Stomach smooth muscle (tissue), 2 donors: Measurements from ENCODE around the gene APOBEC3A.
"Not testable (repeated sequence)": the region's sequence is repeated elsewhere in the genome, so short reads cannot be mapped to it uniquely, and the experiment has no call there.

Experiments
- H3K27ac ChIP-seq: one replicate; pipeline ENCODE4 v1.7.0; 2013; ENCODE audit warnings: mild to moderate bottlenecking, low read length, inconsistent platforms
- H3K27me3 ChIP-seq, 2 donors: one replicate each; pipeline ENCODE4 v1.7.0; 2013; ENCODE audit warnings: low read length in 2 of 2; ENCODE audit not compliant: insufficient read depth in 2 of 2, control insufficient read depth in 1 of 2
- H3K36me3 ChIP-seq, 2 donors: one replicate each; pipeline ENCODE4 v1.7.0; 2013; ENCODE audit warnings: low read length in 2 of 2; ENCODE audit not compliant: control insufficient read depth in 2 of 2, insufficient read depth in 2 of 2
- H3K4me1 ChIP-seq: one replicate; pipeline ENCODE4 v1.7.0; 2013; ENCODE audit warnings: low read length; ENCODE audit not compliant: control insufficient read depth, insufficient read depth
- H3K4me3 ChIP-seq, 2 donors: one replicate each; pipeline ENCODE4 v1.7.0; 2013; ENCODE audit warnings: low read length in 2 of 2
- H3K9ac ChIP-seq, 2 donors: one replicate each; pipeline ENCODE4 v1.7.0; 2013; ENCODE audit warnings: low read length in 2 of 2, mild to moderate bottlenecking in 1 of 2
- H3K9me3 ChIP-seq, 2 donors: one replicate each; pipeline ENCODE4 v1.7.0; 2013; ENCODE audit warnings: low read length in 2 of 2; ENCODE audit not compliant: control insufficient read depth in 2 of 2
- donor health status: healthy.
- donor health status: Pancreatic carcinoma.

Gene APOBEC3A

GRCh38 chr22:38970551-38970950, 13.1 kb downstream of the APOBEC3A start:
- Histone ChIP-seq H3K36me3 (no peaks in the 10 kb centered on the region), H3K9ac (no peak overlapping the region), H3K9me3 (no peaks in the 10 kb centered on the region), H3K4me3 (no peak overlapping the region), H3K27ac (no peak overlapping the region), H3K4me1 (no peaks in the 10 kb centered on the region), H3K27me3 (peaks cover 0 to 4% of the 10 kb centered on the region in 2 donors)

GRCh38 chr22:38971202-38971601, 13.8 kb downstream of the APOBEC3A start:
- peaks cover 0 to 4% of the 10 kb centered on the region in 2 donors for H3K27me3 ChIP-seq
- no peaks in the 10 kb centered on the region for H3K4me1 ChIP-seq
- H3K36me3 ChIP-seq = no peaks in the 10 kb centered on the region
- H3K4me3 ChIP-seq = no peak overlapping the region
- no peak overlapping the region for H3K27ac ChIP-seq
- H3K9ac ChIP-seq = no peak overlapping the region
- no peaks in the 10 kb centered on the region for H3K9me3 ChIP-seq

DNA sequence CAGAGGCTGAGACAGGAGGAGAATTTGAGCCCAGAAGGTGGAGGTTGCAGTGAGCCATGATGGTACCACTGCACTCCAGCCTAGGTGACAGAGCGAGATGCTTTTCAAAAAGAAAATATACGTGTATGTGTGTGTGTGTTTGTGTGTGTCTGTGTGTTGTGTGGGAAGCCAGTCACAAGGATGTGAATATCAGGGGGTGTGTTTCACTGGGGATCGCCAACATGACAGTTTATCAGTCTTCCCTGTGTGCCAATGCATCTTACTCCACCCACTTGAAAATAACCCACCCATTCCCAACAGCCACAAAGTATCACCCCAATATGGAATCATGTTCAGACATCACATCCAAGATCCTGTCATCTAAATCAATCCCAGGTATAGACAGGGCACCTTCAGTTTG, 14.4 kb downstream of the APOBEC3A start:
- Histone ChIP-seq H3K9ac (no peak overlapping the region), H3K36me3 (no peaks in the 10 kb centered on the region), H3K9me3 (no peaks in the 10 kb centered on the region), H3K4me3 (no peak overlapping the region), H3K27me3 (peaks cover 0 to 4% of the 10 kb centered on the region in 2 donors), H3K4me1 (no peaks in the 10 kb centered on the region), H3K27ac (no peak overlapping the region)

DNA sequence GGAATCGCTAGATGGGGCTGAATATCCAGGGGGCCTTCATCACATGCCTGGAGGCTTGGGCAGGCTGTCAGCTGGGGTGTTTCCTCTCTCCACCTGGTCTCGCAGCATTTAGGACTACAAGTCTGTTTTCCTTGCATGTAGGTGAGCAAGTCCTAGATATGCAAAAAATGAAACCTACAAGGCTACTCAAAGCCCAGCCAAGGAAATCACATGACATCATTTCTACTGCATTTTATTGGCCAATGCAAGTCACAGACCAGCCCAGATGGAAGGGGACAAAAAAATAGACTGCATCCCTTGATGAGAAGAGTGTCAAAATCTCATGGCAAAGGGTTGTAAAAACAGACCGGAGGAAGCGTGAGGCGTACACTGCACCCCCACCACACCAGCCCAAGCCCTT, 15.1 kb downstream of the APOBEC3A start:
- no peaks in the 10 kb centered on the region for H3K36me3 ChIP-seq

GRCh38 chr22:38973289-38974169, 16.1 kb downstream of the APOBEC3A start:
- peaks cover 0 to 2% of the 10 kb centered on the region in 2 donors for H3K27me3 ChIP-seq
- no peaks in the 10 kb centered on the region for H3K4me1 ChIP-seq
- no peak overlapping the region for H3K9ac ChIP-seq
- H3K36me3 ChIP-seq = no peaks in the 10 kb centered on the region
- no peak overlapping the region for H3K4me3 ChIP-seq
- H3K9me3 ChIP-seq = no peaks in the 10 kb centered on the region
- H3K27ac ChIP-seq = no peak overlapping the region

More for the DNA sequence above, 15.1 kb downstream of the APOBEC3A start:
- Histone ChIP-seq H3K4me3 (no peak overlapping the region), H3K4me1 (no peaks in the 10 kb centered on the region), H3K9me3 (no peaks in the 10 kb centered on the region), H3K27ac (no peak overlapping the region), H3K27me3 (peaks cover 0 to 2% of the 10 kb centered on the region in 2 donors), H3K9ac (no peak overlapping the region)

DNA sequence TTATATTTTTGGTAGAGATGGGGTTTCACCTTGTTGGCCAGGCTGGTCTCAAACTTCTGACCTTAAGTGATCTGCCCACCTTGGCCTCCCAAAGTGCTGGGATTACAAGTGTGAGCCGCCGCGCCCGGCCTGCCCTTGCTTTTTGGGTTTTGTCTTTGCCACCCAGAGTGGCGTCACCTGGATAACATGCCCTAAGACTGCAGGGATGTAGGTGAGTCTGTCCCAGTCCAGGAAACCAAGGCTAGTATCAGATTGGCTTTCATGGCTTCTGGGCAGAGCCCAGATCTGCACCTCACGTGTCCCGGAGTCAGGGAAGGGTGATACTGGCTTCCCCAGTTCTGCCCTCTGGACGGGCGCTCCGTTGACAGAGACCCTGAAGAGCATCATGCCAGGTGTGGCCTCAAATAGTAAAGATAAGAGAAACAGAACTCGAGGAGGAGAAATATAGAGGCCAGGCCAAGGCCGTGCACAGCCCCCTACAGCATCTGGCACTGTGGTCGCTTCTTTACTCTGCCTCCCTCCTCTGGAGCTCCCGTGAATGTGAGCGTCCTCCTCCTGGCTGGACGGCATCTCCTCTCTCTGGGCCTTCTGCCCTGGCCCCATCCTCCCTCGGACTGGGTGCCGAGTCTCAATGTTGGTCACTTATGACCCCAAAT, 16.9 kb downstream of the APOBEC3A start:
- no peaks in the 10 kb centered on the region for H3K4me1 ChIP-seq
- H3K9me3 ChIP-seq = no peaks in the 10 kb centered on the region
- H3K36me3 ChIP-seq = no peaks in the 10 kb centered on the region
- H3K9ac ChIP-seq = no peak overlapping the region
- H3K27me3 ChIP-seq = peaks cover 0 to 2% of the 10 kb centered on the region in 2 donors
- H3K27ac ChIP-seq = no peak overlapping the region
- no peak overlapping the region for H3K4me3 ChIP-seq

- H3K4me3 ChIP-seq = no peak overlapping the region
- no peaks in the 10 kb centered on the region for H3K36me3 ChIP-seq
- no peak overlapping the region for H3K9ac ChIP-seq
- H3K9me3 ChIP-seq = no peaks in the 10 kb centered on the region
- H3K27me3 ChIP-seq = peaks cover 0 to 2% of the 10 kb centered on the region in 2 donors
- no peaks in the 10 kb centered on the region for H3K4me1 ChIP-seq
- H3K27ac ChIP-seq = no peak overlapping the region
Measured at GRCh38 chr22:38974826-38975175, 17.4 kb downstream of the APOBEC3A start.

DNA sequence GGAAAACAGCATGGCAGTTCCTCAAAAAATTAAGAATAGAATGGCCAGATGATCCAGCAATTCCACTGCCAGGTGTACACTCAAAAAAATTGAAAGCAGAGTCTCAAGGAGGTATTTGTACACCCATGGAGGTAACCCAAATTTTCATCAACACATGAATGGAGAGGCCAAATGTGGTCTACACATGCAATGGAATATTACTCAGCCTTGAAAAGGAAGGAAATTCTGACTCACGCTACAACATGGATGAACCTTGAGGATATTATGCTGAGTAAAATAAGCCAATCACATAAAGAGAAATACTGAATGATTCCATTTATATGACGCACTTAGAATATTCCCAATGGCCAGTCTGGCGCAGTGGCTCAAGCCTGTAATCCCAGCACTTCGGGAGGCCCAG, 19.9 kb downstream of the APOBEC3A start:
- H3K9ac ChIP-seq, H3K9me3 ChIP-seq, H3K4me3 ChIP-seq, H3K27ac ChIP-seq, H3K27me3 ChIP-seq, H3K36me3 ChIP-seq: not testable (repeated sequence)
- H3K4me1 ChIP-seq = peaks cover 11% of the 10 kb centered on the region

GRCh38 chr22:38980587-38980986, 23.2 kb downstream of the APOBEC3A start:
- H3K27me3 ChIP-seq, H3K9ac ChIP-seq, H3K4me3 ChIP-seq, H3K9me3 ChIP-seq, H3K27ac ChIP-seq, H3K36me3 ChIP-seq: not testable (repeated sequence)
- H3K4me1 ChIP-seq = peaks cover 15% of the 10 kb centered on the region

DNA sequence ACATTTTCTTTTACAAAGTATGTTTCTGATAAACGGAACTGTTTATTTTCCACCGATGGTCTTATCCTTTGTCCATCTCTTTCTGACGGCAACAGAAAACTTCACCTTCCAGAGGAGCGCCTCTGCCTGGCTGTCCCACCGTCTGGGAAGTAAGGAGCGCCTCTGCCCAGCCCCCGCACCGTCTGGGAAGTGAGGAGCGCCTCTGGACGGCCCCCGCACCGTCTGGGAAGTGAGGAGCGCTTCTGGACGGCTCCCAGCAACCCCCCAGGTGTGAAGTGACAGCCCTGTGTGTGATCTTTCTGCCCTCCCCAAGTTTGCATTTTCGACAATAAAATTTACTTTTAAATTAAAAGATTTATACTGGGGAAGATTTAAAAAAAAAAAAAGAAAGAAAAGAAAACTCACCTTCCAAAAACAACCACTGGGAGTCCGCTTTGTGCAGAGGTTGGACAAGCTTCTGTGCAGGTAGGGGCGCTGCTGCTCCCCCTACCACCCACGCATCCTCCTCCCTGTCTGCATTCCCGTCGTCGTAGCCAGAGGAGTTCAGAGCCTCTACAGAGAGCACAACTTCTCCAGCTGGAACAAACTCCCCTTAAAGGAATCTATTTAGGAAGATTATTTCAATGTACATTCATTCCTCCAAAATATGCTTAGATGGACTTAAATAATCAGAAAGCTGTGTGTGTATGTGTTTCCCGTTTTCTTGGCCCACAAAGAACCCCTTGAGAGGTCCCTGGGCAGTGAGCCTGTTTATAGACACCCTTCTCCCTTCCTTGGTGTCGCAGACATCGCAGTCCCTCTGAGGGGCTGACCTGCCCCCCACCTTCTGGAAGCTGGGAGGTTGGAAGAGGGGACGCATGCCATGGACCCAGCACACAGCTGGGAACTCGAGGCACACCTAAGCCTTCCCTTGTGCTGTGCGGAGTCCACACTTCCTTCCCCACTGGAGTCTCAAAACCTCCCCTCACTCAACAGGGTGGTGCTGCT, 23.9 kb downstream of the APOBEC3A start:
- Histone ChIP-seq H3K4me1 (peaks cover 15% of the 10 kb centered on the region), H3K36me3 (no peaks in the 10 kb centered on the region), H3K27ac (peak overlapping the region; percentile 24), H3K9ac (peak overlapping the region; percentile 16 to 42), H3K4me3 (peak overlapping the region; percentile 74 to 76), H3K9me3 (no peaks in the 10 kb centered on the region), H3K27me3 (no peaks in the 10 kb centered on the region)
